Nephron progenitor cell (in vitro differentiated cells): ENCODE results near the gene PDGFB.

Experiments used
- DNase-seq: peaks from one replicate; pipeline ENCODE4 v3.0.0; 2021
- H3K27ac Mint-ChIP-seq: 2 replicates; pipeline ENCODE4 v1.8.0; 2021; ENCODE audit warnings: mild to moderate bottlenecking, moderate library complexity, mixed read lengths
- H3K27me3 Mint-ChIP-seq: 2 replicates; pipeline ENCODE4 v1.8.0; 2021; ENCODE audit warnings: mild to moderate bottlenecking, low read depth, mixed read lengths; ENCODE audit not compliant: poor library complexity
- H3K36me3 Mint-ChIP-seq: 2 replicates; pipeline ENCODE4 v1.8.0; 2021; ENCODE audit warnings: low read depth, mixed read lengths
- H3K4me1 Mint-ChIP-seq: 2 replicates; pipeline ENCODE4 v1.8.0; 2021; ENCODE audit warnings: mixed read lengths
- H3K4me3 Mint-ChIP-seq: 2 replicates; pipeline ENCODE4 v1.8.0; 2021; ENCODE audit warnings: mild to moderate bottlenecking, moderate library complexity, mixed read lengths
- H3K9me3 Mint-ChIP-seq: 2 replicates; pipeline ENCODE4 v1.8.0; 2021; ENCODE audit warnings: mild to moderate bottlenecking, moderate library complexity, mixed read lengths
- TF ChIP-seq, protein P1 (sequence below): fragments of 200-600 bp; sonication (generic); IDR thresholded peaks from 2 replicates; pipeline ENCODE4 v1.5.0; 2021; ENCODE audit warnings: antibody characterized with exemption

PDGFB gene

DNA sequence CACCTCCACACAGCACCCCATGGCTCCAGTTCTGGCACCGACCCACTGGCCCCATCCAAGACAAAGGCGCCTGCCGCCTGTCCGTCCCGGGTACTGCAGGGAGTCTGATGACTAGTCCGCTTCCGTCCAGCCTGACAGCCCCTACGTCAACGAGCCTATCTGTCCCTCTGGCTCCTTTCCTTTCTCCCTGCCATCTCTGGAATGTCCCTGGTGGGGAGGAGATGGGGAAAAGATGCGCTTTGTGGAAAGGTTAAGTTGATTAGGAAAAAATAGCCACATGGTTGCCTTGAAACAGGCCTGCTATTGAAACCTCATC, 10.4 kb downstream of the PDGFB start:
- Mint-ChIP-seq H3K27ac (no peak overlapping the region), H3K36me3 (no peaks in the 10 kb centered on the region), H3K4me1 (peaks cover 73% of the 10 kb centered on the region), H3K4me3 (no peak overlapping the region), H3K9me3 (no peaks in the 10 kb centered on the region), H3K27me3 (peaks cover 43% of the 10 kb centered on the region)
- no peak for DNase-seq
- TF ChIP-seq, protein P1, sequence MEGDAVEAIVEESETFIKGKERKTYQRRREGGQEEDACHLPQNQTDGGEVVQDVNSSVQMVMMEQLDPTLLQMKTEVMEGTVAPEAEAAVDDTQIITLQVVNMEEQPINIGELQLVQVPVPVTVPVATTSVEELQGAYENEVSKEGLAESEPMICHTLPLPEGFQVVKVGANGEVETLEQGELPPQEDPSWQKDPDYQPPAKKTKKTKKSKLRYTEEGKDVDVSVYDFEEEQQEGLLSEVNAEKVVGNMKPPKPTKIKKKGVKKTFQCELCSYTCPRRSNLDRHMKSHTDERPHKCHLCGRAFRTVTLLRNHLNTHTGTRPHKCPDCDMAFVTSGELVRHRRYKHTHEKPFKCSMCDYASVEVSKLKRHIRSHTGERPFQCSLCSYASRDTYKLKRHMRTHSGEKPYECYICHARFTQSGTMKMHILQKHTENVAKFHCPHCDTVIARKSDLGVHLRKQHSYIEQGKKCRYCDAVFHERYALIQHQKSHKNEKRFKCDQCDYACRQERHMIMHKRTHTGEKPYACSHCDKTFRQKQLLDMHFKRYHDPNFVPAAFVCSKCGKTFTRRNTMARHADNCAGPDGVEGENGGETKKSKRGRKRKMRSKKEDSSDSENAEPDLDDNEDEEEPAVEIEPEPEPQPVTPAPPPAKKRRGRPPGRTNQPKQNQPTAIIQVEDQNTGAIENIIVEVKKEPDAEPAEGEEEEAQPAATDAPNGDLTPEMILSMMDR, result no peak

DNA sequence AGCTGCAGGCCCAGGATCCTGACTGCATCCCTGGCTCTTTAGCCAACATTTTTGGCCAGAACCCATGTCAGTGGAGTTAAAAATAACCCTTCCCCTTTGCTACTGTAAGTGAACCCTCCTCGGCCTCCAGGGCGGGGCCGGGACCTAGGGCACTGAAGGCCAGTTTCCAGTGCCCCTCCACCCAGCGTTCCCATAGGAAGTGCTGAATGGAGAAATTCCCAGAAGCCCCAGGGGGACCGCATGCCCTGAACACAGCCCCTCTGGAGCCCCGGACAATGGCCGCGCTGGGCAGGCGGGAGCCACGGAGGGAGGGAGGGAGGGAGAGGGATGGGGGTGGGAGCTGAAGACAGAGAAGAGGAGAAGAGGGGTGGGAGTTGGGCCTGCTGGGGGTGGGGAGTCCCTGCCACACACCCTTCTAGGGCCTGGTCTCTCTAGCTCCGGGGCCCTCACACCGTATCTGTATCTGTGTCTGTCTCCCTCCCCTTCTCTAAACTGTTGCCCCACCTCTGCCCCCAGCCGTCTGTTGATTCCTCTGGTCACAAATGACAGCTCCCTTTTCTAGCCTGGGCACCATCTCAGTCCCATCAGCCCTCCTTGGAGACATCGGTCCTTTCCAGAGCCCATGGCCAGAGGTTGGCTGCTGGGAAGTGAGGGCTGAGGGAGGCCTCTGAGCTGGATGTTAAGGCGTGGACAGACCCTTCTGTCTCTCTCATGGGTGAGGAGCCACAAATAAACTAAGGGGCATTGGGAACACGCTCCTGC, 10.9 kb downstream of the PDGFB start:
- Mint-ChIP-seq H3K9me3 (no peaks in the 10 kb centered on the region), H3K4me1 (peaks cover 77% of the 10 kb centered on the region), H3K36me3 (no peaks in the 10 kb centered on the region), H3K4me3 (peak overlapping the region; percentile 52), H3K27me3 (peaks cover 48% of the 10 kb centered on the region), H3K27ac (no peak overlapping the region)
- TF ChIP-seq, protein P1, result no peak
- no peak for DNase-seq

DNA sequence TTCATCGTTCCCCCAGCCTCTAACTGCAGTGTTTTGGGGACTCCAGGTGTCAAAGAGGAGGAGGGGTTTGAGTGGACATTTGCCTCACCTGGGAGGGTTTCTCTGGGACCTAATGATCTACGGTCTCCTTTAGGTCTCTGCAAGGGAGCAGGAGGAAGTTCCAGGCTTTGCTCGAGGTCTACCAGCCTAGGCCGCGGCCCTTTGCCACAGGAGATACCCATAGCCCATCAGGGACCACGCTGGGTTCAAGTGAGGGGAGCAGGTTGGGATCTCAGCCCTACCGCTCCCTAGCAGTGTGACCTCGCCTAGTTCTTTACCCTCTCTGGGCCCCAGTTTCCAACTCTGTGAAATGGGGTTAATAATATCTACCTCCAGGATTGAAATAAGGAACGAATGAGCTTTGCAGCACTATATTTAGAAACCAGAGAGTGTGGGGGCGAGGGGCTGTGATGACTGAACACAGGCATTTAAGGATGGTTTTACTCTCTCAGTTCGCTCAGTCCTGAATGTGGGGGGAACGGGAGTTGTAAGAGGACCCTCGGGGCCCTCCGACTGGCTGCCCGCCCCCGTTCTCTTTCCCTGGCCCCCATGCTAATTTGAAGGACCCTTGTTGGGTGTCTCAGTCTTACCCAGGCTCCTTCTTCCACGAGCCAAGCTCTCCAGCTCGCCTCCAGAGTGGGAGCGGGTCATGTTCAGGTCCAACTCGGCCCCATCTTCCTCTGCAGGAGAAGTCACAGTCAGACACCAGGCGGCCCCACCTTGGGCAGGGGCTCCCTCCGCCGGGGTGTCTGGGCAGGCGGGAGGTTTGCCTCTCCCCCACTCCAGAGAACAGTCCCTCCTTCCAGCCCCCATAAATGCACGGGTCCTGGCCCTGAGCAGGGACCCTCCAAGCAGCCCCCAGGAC, 11.7 kb downstream of the PDGFB start:
- Mint-ChIP-seq H3K27me3 (peaks cover 51% of the 10 kb centered on the region), H3K4me3 (peak overlapping the region; percentile 52), H3K36me3 (no peaks in the 10 kb centered on the region), H3K4me1 (peaks cover 77% of the 10 kb centered on the region), H3K9me3 (no peaks in the 10 kb centered on the region), H3K27ac (no peak overlapping the region)
- no peak for DNase-seq
- TF ChIP-seq, protein P1, result no peak

DNA sequence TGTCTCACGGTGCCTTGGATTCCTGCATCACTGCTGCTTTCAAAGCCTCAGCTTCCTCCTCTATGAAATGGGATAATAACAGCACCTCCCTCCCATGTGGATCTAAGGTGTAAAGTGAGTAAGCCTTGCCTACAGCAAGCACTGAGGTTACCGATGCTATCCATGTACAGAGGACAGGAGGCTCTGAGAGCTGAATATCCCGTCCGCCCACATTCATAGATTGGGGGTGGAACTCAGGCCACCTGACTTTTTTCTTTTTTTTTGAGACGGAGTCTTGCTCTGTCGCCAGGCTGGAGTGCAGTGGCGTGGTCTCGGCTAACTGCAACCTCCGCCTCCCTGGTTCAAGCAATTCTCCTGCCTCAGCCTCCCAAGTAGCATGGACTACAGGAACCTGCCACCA, 12.5 kb downstream of the PDGFB start:
- no peak for DNase-seq
- Mint-ChIP-seq H3K4me1 (peaks cover 77% of the 10 kb centered on the region), H3K4me3 (no peak overlapping the region), H3K36me3 (no peaks in the 10 kb centered on the region), H3K27ac (no peak overlapping the region), H3K9me3 (no peaks in the 10 kb centered on the region), H3K27me3 (peaks cover 52% of the 10 kb centered on the region)
- TF ChIP-seq, protein P1, result no peak

DNA sequence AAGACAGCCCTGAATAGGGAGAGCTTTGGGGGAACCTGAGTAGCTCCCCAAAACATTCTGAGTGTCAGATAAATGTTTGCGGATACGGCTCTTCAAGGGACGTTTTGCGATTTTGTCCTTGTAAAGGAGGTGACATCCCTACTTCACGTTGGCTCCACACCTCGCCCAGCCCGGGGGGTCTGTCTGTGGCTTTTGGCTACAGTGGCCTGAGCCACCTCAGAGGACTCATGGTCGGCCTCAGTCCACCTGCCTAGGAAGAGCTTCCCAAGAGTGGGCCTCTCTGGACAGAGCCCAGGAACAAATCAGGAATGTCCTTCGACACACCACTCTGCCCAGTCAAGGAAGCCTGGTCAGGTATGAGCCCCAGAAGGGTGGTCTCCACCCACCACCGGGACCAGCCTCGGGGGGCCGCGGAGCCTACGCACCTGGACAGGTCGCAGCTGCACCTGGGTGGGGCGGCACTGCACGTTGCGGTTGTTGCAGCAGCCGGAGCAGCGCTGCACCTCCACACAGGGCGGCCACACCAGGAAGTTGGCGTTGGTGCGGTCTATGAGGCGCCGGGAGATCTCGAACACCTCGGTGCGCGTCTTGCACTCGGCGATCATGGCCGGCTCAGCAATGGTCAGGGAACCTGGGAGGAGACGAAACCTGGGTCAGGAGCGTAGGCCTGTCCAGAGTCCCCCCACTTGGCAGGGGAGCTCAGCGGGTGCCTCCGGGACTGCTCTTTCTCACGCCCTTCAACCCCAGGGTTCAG, 13.4 kb downstream of the PDGFB start:
- Mint-ChIP-seq H3K27ac (no peak overlapping the region), H3K27me3 (peaks cover 53% of the 10 kb centered on the region), H3K9me3 (no peaks in the 10 kb centered on the region), H3K4me3 (no peak overlapping the region), H3K4me1 (peaks cover 68% of the 10 kb centered on the region), H3K36me3 (no peaks in the 10 kb centered on the region)
- TF ChIP-seq, protein P1, result no peak
- no peak for DNase-seq
